Ectodermal cell (in vitro differentiated cells): Measurements from ENCODE around the gene ARHGEF10L.

Source experiments
- H3K27ac ChIP-seq: 2 replicates; pipeline ENCODE4 v1.7.0; 2013; ENCODE audit warnings: mild to moderate bottlenecking, low read depth, low read length; ENCODE audit not compliant: insufficient read depth, poor library complexity, severe bottlenecking
- H3K27me3 ChIP-seq: 2 replicates; pipeline ENCODE4 v1.7.0; 2013; ENCODE audit warnings: mild to moderate bottlenecking, low read length; ENCODE audit not compliant: insufficient read depth, control insufficient read depth, poor library complexity, severe bottlenecking
- H3K36me3 ChIP-seq: one replicate; pipeline ENCODE4 v1.7.0; 2013; ENCODE audit warnings: low read length; ENCODE audit not compliant: control insufficient read depth, insufficient read depth
- H3K4me1 ChIP-seq: one replicate; pipeline ENCODE4 v1.7.0; 2013; ENCODE audit warnings: low read length; ENCODE audit not compliant: control insufficient read depth, insufficient read depth
- H3K4me3 ChIP-seq: 2 replicates; pipeline ENCODE4 v1.7.0; 2013; ENCODE audit warnings: low read depth, low read length, control low read depth; ENCODE audit not compliant: insufficient read depth
- H3K9me3 ChIP-seq: 2 replicates; pipeline ENCODE4 v1.7.0; 2013; ENCODE audit warnings: mild to moderate bottlenecking, low read length, moderate library complexity; ENCODE audit not compliant: control insufficient read depth
- WGBS, 2 experiments: methylation state at CpG; one replicate each; pipeline ENCODE4 v1.1.7; 2013; ENCODE audit warnings: missing lambda C conversion rate in 2 of 2; 5-methylcytosine and 5-hydroxymethylcytosine counted together

Gene ARHGEF10L

DNA sequence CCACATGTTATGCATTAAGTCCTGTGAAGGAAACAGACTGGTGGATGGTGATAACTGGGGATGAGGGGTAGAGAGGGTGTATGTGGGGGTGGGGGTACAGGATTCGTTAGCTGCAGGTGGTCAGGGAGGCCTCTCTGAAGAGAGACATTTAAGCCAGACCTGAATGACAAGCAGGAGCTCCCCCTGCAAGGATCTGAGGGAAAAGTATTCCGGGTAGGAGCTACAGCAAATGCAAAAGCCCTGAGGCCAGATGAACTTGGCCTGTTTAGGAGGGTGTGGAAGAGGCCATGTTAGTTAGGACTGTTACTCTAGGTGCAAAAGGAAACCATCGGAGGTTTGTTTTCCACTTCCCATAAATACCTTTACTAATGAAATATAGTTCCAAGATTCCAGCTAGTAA lies 9.9 kb downstream of the ARHGEF10L start:
- WGBS, 2 experiments, result 65 to 69% methylated on average over 3 of the region's 3 CpGs
- no peaks in the 10 kb centered on the region for H3K9me3 ChIP-seq
- H3K4me1 ChIP-seq, result peaks cover 35% of the 10 kb centered on the region

DNA sequence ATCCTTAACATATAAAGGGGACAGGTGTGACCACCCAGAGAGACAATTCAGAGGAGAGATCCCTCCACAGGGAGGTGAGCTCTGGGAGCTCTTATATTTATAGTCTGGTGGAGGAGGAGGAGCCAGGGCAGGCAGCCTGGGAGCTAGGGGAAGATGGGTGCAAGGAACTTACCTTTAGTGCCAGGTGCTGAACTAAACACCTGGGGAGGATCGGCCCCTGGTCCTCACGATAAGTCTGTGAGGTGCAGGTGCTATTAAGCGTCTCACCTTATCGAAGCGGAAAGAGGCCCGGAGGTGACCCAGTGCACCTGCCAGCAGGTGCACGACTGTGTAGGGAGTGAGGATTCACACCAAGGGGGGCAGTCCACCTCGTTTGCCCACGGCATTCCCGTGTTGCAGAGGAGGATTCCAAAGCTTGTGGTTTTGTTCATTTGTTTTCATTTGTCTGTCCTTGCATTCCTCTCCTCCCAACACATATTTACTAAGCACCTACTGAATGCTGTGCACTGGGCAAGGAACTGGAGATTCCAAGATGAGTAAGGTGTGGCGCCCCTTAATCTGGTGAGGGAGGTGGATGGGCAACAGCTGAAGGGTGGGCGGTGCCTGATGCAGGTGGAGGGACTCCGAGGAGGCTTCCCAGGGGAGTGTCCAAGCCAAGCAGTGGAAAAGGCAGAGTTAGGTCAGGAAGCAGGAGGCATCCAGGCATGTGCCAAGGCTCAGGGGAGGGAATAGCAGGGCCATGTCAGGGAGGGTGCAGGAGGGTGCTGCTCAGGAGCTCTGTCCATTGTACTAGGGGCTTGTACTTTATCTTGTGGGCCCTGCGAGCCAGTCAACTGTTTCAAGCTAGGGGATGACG lies 11.5 kb downstream of the ARHGEF10L start:
- whole genome bisulfite sequencing, 2 experiments, result 63 to 66% methylated on average over 15 of the region's 15 CpGs
- Histone ChIP-seq H3K27ac (no peak overlapping the region), H3K4me1 (peaks cover 35% of the 10 kb centered on the region), H3K9me3 (no peaks in the 10 kb centered on the region), H3K27me3 (no peaks in the 10 kb centered on the region), H3K36me3 (no peaks in the 10 kb centered on the region), H3K4me3 (no peak overlapping the region)

More for the DNA sequence above, 9.9 kb downstream of the ARHGEF10L start:
- Histone ChIP-seq H3K27me3 (no peaks in the 10 kb centered on the region), H3K4me3 (no peak overlapping the region), H3K36me3 (no peaks in the 10 kb centered on the region), H3K27ac (no peak overlapping the region)

DNA sequence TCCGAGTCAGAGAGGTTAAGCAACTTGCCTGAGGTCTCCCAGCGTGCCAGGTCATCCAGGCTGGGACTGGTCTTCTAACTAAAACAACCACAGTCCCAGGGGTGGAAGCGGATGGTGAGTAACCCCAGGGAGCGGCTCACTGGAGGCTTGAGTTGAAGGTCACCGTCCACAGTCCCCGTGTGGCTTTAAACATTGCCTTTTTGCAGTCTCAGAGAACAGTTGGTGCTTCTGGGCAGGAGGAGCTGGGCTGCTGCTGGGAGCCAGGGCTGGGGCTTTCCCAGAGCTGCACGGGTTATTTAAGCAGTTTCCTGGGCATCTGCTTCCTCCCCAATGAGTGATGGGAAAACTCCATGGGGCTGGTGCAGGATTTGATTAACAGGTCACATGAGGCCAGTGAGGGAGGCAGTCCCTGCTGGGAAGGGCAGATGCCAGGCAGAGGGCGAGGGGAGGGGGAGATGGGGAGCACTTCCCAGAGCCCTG lies 12.3 kb downstream of the ARHGEF10L start:
- Histone ChIP-seq H3K4me3 (no peak overlapping the region), H3K36me3 (no peaks in the 10 kb centered on the region), H3K27me3 (no peaks in the 10 kb centered on the region), H3K4me1 (peaks cover 33% of the 10 kb centered on the region), H3K9me3 (no peaks in the 10 kb centered on the region), H3K27ac (no peak overlapping the region)
- WGBS, 2 experiments, result 50 to 51% methylated on average over 8 of the region's 8 CpGs

DNA sequence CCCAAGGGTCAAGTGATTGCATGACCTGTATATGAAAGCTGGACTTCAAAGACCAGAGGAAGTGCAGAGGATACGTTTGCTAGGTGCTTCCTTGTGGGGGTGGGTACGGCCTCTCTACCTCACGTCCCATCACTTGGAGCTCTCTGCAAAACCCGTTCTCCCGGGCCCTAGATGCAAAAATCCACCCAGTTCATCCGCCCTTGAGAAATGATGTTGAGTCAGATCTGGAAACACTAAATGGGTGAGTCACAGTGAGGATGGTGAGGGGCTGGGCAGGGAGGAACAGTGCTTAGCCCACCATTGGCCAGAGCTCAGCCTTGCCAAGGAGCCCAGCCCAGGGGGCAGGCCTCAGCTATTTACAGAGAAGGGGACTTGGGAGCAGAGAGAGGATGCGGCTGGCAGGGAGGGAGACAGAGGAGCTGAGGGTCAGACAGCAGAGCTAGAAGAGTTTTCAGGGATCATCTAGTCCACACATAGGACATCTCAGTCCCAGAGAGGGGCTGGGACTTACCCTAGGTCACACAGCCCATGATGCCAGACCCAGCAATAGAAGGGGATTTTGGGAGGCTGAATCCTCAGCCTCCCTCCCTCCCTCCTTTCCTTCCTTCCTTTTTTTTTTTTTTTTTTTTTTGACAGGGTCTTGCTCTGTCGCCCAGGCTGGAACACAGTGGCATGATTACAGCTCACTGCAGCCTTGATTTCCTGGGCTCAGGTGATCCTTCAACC lies 14.6 kb downstream of the ARHGEF10L start:
- Histone ChIP-seq H3K9me3 (no peaks in the 10 kb centered on the region), H3K27ac (no peak overlapping the region)

DNA sequence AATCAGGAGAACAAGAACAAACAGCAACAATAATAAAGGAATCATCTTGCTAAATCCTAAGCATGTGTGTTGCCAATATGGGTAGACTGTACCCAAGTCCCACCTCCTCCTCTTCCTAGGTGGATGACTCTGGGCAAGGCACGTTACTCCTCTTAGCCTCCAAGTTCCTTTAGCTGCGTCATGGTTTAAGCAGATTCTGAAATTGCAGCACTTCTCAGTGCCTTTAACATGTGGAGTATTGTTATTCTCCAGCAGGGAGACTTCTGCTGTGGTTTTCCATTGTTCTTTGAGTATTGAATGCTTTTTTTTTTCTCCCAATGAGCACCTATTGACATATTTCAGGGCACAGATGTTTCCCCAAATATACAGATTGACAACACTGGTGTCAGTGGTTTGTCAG lies 15.5 kb downstream of the ARHGEF10L start:
- Histone ChIP-seq H3K27ac (no peak overlapping the region), H3K27me3 (no peaks in the 10 kb centered on the region), H3K4me1 (peaks cover 31% of the 10 kb centered on the region), H3K9me3 (no peaks in the 10 kb centered on the region), H3K36me3 (no peaks in the 10 kb centered on the region), H3K4me3 (no peak overlapping the region)
- 84 to 91% methylated on average over 2 of the region's 2 CpGs for WGBS, 2 experiments

More for the DNA sequence above, 14.6 kb downstream of the ARHGEF10L start:
- Histone ChIP-seq H3K36me3 (no peaks in the 10 kb centered on the region), H3K4me3 (no peak overlapping the region), H3K27me3 (no peaks in the 10 kb centered on the region), H3K4me1 (peaks cover 23% of the 10 kb centered on the region)
- WGBS, 2 experiments, result 88 to 90% methylated on average over 8 of the region's 8 CpGs

DNA sequence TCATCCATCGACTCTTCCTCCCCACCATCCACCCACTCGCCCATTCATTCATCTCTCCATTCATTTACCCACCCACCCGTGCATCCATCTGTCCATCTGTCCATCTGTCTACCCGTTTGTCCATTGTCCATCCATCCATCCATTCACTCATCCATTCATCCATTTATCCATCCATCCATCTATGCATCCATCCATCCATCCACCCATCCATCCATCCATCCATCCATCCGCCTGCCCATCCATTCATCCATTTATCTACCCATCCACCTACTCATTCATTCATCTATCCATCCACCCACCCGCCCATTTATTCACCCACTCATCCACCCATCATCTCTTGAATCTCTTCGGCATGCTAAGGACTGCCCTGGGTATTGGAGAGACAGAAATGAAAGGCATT lies 18.5 kb downstream of the ARHGEF10L start:
- Histone ChIP-seq H3K27me3 (no peaks in the 10 kb centered on the region), H3K4me1 (peaks cover 19% of the 10 kb centered on the region), H3K27ac (no peak overlapping the region), H3K9me3 (no peaks in the 10 kb centered on the region), H3K4me3 (no peak overlapping the region), H3K36me3 (no peaks in the 10 kb centered on the region)
- 91% methylated on average over 7 of the region's 7 CpGs for WGBS, 2 experiments

DNA sequence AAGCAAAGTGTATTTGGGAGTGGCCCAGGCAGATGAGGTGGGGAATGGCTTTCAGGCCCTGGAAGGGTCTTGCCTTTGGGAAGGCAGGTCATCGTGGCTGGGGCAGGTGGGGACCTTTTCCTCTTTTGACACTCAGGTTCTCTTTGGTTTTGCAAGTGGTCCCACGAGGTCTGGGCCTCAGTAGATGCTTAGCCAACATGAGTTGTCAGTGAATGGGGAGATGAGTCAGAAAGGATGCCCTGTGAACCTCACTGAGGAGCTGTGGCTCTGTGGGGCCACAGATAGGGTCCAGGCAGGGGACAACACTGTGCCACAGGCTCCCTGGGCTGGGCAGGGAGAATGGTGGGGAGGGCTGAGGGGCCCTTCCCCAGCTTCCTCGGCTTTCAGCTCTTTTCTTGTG lies 19.0 kb downstream of the ARHGEF10L start:
- H3K9me3 ChIP-seq, result no peaks in the 10 kb centered on the region
- H3K4me1 ChIP-seq, result peaks cover 19% of the 10 kb centered on the region
- H3K36me3 ChIP-seq, result no peaks in the 10 kb centered on the region
- 63 to 72% methylated on average over 3 of the region's 3 CpGs for WGBS, 2 experiments
- H3K27ac ChIP-seq, result no peak overlapping the region
- H3K27me3 ChIP-seq, result no peaks in the 10 kb centered on the region
- H3K4me3 ChIP-seq, result no peak overlapping the region

DNA sequence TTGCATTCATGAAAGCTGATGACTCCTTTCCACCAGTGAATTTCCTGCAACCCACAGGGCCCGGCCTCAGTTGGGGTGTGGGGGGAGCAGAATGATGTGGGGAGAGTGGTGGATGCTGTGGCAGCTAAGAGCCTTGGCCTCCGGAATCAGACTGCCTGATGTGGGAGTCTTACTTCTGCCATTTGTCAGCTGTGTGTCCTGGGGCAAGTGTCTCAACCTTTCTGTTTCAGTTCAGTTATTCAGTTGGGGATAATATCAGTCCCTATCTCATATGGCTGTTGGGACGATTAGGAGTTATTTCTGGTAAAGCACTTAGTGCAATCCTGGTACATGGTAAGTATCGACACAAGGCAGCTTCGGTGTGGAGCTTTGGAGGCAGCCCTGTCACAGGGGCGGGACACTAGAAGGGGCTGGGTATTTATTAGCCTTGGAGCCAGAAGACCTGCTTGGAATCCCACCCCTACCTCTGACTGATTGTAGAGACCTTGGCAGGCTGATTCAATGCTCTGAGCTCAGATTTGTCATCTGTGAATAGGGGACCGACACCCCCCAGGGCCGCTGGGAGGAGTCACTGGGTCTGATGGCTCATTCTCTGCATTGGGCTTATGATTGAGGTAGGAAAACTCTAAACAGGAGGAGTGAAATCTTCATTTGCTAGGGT lies 19.6 kb downstream of the ARHGEF10L start:
- Histone ChIP-seq H3K9me3 (no peaks in the 10 kb centered on the region), H3K4me3 (no peak overlapping the region), H3K36me3 (no peaks in the 10 kb centered on the region), H3K27ac (no peak overlapping the region), H3K4me1 (peaks cover 14% of the 10 kb centered on the region), H3K27me3 (no peaks in the 10 kb centered on the region)
- 62 to 68% methylated on average over 8 of the region's 8 CpGs for WGBS, 2 experiments

DNA sequence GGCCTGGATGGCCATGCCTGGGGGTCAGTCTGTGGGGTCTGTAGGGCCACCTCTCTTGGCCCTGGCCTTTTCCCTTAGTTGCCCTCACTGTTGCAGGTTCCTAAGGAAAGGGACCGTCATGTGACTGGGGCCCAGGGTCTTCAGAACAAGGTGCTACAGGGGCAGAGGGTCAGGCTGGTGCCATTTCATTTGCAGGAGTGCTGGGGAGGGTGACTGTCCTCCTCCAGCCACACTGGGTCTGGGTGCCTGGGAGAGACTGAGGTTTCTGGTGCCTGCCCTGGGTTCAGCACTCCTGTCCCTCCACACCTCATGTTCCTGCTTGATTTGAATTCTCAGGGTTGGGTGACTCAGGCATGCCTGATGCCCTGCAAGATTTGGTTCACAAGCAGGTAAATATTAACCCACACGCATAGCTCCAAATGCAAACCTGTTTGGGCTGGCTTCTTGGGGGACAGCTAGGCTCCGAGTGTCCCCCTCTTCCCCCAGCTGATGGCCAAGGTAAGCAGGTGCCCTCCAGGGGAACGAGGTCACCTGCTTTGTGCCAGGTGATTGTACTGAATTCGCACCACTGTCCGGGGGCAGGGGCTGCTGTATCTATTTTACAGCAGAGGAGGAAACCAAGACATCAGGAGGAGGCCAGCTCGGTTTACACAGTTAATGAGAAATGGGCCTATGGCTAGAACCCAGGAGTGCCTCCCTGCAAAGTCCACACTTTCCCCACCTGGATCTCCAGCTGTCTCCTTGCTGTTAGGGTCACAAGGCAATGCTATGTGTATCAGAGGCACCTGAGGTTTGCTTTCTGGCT lies 20.3 kb downstream of the ARHGEF10L start:
- H3K27me3 ChIP-seq, result no peaks in the 10 kb centered on the region
- peaks cover 17% of the 10 kb centered on the region for H3K4me1 ChIP-seq
- no peak overlapping the region for H3K27ac ChIP-seq
- H3K4me3 ChIP-seq, result no peak overlapping the region
- 90 to 93% methylated on average over 7 of the region's 7 CpGs for WGBS, 2 experiments
- H3K9me3 ChIP-seq, result no peaks in the 10 kb centered on the region
- no peaks in the 10 kb centered on the region for H3K36me3 ChIP-seq
